Measurements from ENCODE around the gene SLC9A9. TPM values are rescaled to one million over a fixed set of nuclear protein-coding genes. Genes with fewer than 3 reads are reported as not detected.

SLC9A9 gene
- total and polyA plus RNA-seq, 7 donors = 1.3 to 5.4 (median 2.9) TPM

DNA sequence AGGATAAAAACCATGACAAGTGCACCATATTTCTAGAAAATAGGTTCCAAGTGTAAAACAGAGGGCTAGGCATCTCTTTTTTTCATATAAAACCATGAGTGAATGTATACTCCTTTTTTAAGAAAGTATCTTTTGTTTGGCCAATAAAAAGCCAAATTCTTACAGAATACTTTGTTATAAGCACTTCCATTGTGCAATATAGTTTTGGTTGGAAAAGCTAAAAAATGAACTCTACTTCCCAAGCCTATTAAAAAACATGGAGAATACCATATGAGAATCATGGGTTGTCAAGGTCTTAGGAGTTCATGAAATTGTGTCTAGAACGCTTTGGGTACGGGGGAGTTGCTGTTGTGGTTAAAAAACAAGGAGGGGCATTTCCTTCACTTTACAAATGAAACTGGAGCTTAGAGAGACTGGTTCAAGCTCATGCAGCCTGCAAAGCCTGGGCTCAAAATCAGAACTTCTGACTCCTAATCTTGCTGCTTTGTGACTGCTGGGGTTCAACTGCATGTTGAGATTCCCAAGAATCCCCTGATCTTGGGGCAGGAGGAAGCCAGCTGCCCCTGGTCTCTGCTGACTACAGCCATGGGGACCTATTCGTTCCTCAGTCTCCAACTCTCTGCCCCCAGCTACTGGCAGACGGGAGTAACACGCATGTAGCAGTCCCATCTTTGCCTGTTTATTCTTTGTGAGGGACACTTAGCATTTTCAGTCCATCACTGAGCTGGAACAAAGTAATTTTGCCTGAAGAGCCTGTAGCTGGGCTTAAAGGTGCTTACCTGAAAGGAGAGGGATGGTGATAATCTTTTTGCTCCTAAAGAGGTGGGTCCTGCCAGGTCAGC lies 499.6 kb downstream of the SLC9A9 start:
- Histone ChIP-seq H3K36me3 (ENCODE audit: insufficient read depth in 1 of 2, low read depth in 1 of 2) (no peaks in the 10 kb centered on the region), H3K9me3 (no peaks in the 10 kb centered on the region), H3K4me1 (peaks cover 2% of the 10 kb centered on the region), H3K27me3 (ENCODE audit: insufficient read depth in 3 of 3, low read length in 2 of 3) (no peaks in the 10 kb centered on the region), H3K4me3 (no peak overlapping the region), H3K27ac (no peak overlapping the region)
- intact Hi-C loops (cut with DNase I) = no loop called here
- 71 to 80% (median 79%) methylated on average over 5 of the region's 5 CpGs for WGBS, 3 donors
- no peak for ATAC-seq
- DNase-seq = no peak
- TF ChIP-seq, protein P1, sequence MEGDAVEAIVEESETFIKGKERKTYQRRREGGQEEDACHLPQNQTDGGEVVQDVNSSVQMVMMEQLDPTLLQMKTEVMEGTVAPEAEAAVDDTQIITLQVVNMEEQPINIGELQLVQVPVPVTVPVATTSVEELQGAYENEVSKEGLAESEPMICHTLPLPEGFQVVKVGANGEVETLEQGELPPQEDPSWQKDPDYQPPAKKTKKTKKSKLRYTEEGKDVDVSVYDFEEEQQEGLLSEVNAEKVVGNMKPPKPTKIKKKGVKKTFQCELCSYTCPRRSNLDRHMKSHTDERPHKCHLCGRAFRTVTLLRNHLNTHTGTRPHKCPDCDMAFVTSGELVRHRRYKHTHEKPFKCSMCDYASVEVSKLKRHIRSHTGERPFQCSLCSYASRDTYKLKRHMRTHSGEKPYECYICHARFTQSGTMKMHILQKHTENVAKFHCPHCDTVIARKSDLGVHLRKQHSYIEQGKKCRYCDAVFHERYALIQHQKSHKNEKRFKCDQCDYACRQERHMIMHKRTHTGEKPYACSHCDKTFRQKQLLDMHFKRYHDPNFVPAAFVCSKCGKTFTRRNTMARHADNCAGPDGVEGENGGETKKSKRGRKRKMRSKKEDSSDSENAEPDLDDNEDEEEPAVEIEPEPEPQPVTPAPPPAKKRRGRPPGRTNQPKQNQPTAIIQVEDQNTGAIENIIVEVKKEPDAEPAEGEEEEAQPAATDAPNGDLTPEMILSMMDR (IDR thresholded peaks at IDR 0.05) = no peak

- DNase-seq (no peak), ATAC-seq (no peak)
- WGBS, 3 donors = 73 to 86% (median 82%) methylated on average over 1 of the region's 1 CpG
- no peak overlapping the region for H3K4me3 ChIP-seq
- H3K9me3 ChIP-seq = no peaks in the 10 kb centered on the region
- no peak overlapping the region for H3K27ac ChIP-seq
- TF ChIP-seq, protein P1 (IDR thresholded peaks at IDR 0.05) = no peak
- H3K36me3 ChIP-seq (ENCODE audit: insufficient read depth in 1 of 2, low read depth in 1 of 2) = no peaks in the 10 kb centered on the region
- H3K4me1 ChIP-seq = no peaks in the 10 kb centered on the region
- intact Hi-C loops (cut with DNase I) = no loop called here
- no peaks in the 10 kb centered on the region for H3K27me3 ChIP-seq (ENCODE audit: insufficient read depth in 3 of 3, low read length in 2 of 3)
These were observed 503.6 kb downstream of the SLC9A9 start for GRCh38 chr3:143344516-143345165.

GRCh38 chr3:143343944-143344343 lies 504.3 kb downstream of the SLC9A9 start:
- intact Hi-C loops (cut with DNase I) = no loop called here
- 51 to 69% (median 53%) methylated on average over 1 of the region's 1 CpG for WGBS, 3 donors
- no peak overlapping the region for H3K4me3 ChIP-seq
- no peaks in the 10 kb centered on the region for H3K36me3 ChIP-seq (ENCODE audit: insufficient read depth in 1 of 2, low read depth in 1 of 2)
- no peak overlapping the region for H3K27ac ChIP-seq
- H3K9me3 ChIP-seq = no peaks in the 10 kb centered on the region
- H3K27me3 ChIP-seq (ENCODE audit: insufficient read depth in 3 of 3, low read length in 2 of 3) = no peaks in the 10 kb centered on the region
- TF ChIP-seq, protein P1 (IDR thresholded peaks at IDR 0.05) = no peak
- no peak for DNase-seq
- ATAC-seq = no peak
- no peaks in the 10 kb centered on the region for H3K4me1 ChIP-seq

- intact Hi-C loops (cut with DNase I) = no loop called here
- no peak for ATAC-seq
These were observed 505.2 kb downstream of the SLC9A9 start for GRCh38 chr3:143343031-143343430.

More at GRCh38 chr3:143343031-143343430, 505.2 kb downstream of the SLC9A9 start:
- 90 to 97% (median 91%) methylated on average over 1 of the region's 1 CpG for WGBS, 3 donors
- no peak for DNase-seq
- no peak overlapping the region for H3K4me3 ChIP-seq
- H3K36me3 ChIP-seq (ENCODE audit: insufficient read depth in 1 of 2, low read depth in 1 of 2) = no peaks in the 10 kb centered on the region
- TF ChIP-seq, protein P1 (IDR thresholded peaks at IDR 0.05) = no peak
- no peak overlapping the region for H3K27ac ChIP-seq
- H3K9me3 ChIP-seq = no peaks in the 10 kb centered on the region
- H3K4me1 ChIP-seq = no peaks in the 10 kb centered on the region
- no peaks in the 10 kb centered on the region for H3K27me3 ChIP-seq (ENCODE audit: insufficient read depth in 3 of 3, low read length in 2 of 3)

Measured in psoas muscle (tissue), 8 donors.